ENCODE data around the gene TTC33.

DNA sequence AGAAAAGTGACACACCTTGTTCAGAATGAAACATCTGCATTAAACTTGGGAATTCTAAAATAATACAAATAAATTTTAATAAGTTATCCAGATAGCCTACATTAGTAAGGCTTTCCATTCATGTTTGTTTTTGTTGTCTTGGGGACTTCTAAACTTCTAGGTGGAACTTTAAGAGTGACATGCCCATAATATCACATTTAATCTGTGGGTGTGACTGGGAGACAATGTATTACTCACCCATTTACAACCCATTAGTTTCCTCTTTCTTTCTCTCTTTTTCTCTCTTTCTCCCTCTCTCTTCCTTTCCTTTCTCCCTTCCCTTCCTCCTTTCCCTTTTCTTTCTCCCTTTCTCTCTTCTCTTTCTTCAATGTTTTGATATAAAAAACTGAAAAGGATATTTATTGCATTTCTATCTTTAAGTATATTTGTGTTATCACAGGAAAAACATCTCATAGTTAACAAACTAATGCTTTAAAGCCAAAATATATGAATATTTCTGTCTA, 88.5 kb downstream of the TTC33 start:
- TF ChIP-seq, protein P1, sequence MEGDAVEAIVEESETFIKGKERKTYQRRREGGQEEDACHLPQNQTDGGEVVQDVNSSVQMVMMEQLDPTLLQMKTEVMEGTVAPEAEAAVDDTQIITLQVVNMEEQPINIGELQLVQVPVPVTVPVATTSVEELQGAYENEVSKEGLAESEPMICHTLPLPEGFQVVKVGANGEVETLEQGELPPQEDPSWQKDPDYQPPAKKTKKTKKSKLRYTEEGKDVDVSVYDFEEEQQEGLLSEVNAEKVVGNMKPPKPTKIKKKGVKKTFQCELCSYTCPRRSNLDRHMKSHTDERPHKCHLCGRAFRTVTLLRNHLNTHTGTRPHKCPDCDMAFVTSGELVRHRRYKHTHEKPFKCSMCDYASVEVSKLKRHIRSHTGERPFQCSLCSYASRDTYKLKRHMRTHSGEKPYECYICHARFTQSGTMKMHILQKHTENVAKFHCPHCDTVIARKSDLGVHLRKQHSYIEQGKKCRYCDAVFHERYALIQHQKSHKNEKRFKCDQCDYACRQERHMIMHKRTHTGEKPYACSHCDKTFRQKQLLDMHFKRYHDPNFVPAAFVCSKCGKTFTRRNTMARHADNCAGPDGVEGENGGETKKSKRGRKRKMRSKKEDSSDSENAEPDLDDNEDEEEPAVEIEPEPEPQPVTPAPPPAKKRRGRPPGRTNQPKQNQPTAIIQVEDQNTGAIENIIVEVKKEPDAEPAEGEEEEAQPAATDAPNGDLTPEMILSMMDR (conservative IDR thresholded peaks at IDR 0.05): no peak
- TF ChIP-seq ZFX (IDR thresholded peaks at IDR 0.05): no peak

All from C4-2B (cell line).